ENCODE measurements around the gene CD44.

Gene CD44

GRCh38 chr11:35160902-35161597, 22.1 kb downstream of the CD44 start:
- FAIRE-seq = no peak

GRCh38 chr11:35162745-35163144, 23.8 kb downstream of the CD44 start:
- FAIRE-seq = no peak

GRCh38 chr11:35163209-35163608, 24.2 kb downstream of the CD44 start:
- no peak for FAIRE-seq

- FAIRE-seq = no peak
Observed at GRCh38 chr11:35163702-35164496, 24.9 kb downstream of the CD44 start.

- no peak for FAIRE-seq
Observed at GRCh38 chr11:35165030-35165422, 26.1 kb downstream of the CD44 start.

- FAIRE-seq = no peak
Observed at GRCh38 chr11:35165423-35166368, 26.7 kb downstream of the CD44 start.

GRCh38 chr11:35166369-35167360, 27.7 kb downstream of the CD44 start:
- no peak for FAIRE-seq

- no peak for FAIRE-seq
Observed at GRCh38 chr11:35167426-35167954, 28.5 kb downstream of the CD44 start.

GRCh38 chr11:35168671-35169070, 29.7 kb downstream of the CD44 start:
- no peak for FAIRE-seq

- no peak for FAIRE-seq
Observed at GRCh38 chr11:35169112-35169511, 30.1 kb downstream of the CD44 start.

GRCh38 chr11:35169754-35170153, 30.8 kb downstream of the CD44 start:
- FAIRE-seq = no peak

- no peak for FAIRE-seq
Observed at GRCh38 chr11:35170503-35170902, 31.5 kb downstream of the CD44 start.

GRCh38 chr11:35171226-35171625, 32.3 kb downstream of the CD44 start:
- FAIRE-seq = no peak

- FAIRE-seq = no peak
Observed at GRCh38 chr11:35173011-35173511, 34.1 kb downstream of the CD44 start.

- FAIRE-seq = no peak
Observed at GRCh38 chr11:35173616-35174566, 34.9 kb downstream of the CD44 start.

- no peak for FAIRE-seq
Observed at GRCh38 chr11:35174666-35175065, 35.7 kb downstream of the CD44 start.

- FAIRE-seq = no peak
Observed at GRCh38 chr11:35177370-35177769, 38.4 kb downstream of the CD44 start.

GRCh38 chr11:35178067-35178805, 39.3 kb downstream of the CD44 start:
- no peak for FAIRE-seq

GRCh38 chr11:35178873-35179272, 39.9 kb downstream of the CD44 start:
- FAIRE-seq = no peak
